Lower leg skin (tissue), 4 donors: ENCODE measurements around the gene NPAS2. TPM values are rescaled to one million over a fixed set of nuclear protein-coding genes. Genes with fewer than 3 reads are reported as not detected.

Experiments used
- DNase-seq, 2 donors: peaks; one replicate each; pipeline ENCODE4 v3.0.0-alpha.2; 2019; ENCODE audit warnings: low spot score in 2 of 2
- H3K4me3 ChIP-seq: fragments of 200-600 bp; sonication (generic); 2 replicates; pipeline ENCODE4 v1.5.1; 2017; ENCODE audit warnings: mild to moderate bottlenecking, low read depth; ENCODE audit not compliant: poor library complexity, severe bottlenecking
- POLR2A ChIP-seq, 2 donors: fragments of 450-650 bp; IDR thresholded peaks; one replicate each; pipeline ENCODE4 v1.6.1; 2016 to 2017; ENCODE audit warnings: antibody characterized with exemption in 2 of 2, mild to moderate bottlenecking in 1 of 2, moderate library complexity in 1 of 2
- WGBS, 2 donors: methylation state at CpG; one replicate each; pipeline ENCODE4 v1.1.5; 2018; 5-methylcytosine and 5-hydroxymethylcytosine counted together
- intact Hi-C: fragments of 100-400 bp; cut with DNase I; formaldehyde crosslinking; loops from one replicate; pipeline ENCODE4 v1.15.0; 2023; ENCODE audit warnings: low total_unique reads
- total RNA-seq, 4 donors: library from RNA; depleted of rRNA; stranded (reverse); fragments of >200 nt; gene quantifications; one replicate each; pipeline ENCODE4 v1.1.0, GENCODE V29; 2016
- TF ChIP-seq, protein P1 (sequence below), 3 donors: fragments of 450-650 bp; IDR thresholded peaks; one replicate each; pipeline ENCODE4 v1.5.1; 2016; ENCODE audit warnings: antibody characterized with exemption in 3 of 3, mild to moderate bottlenecking in 3 of 3, moderate library complexity in 2 of 3

The NPAS2 gene
- total RNA-seq, 4 donors from 2014 or later, result 58.0 to 75.5 (median 62.1) TPM

GRCh38 chr2:100963026-100963375 is 143.1 kb downstream of the NPAS2 start:
- H3K4me3 ChIP-seq, result no peak overlapping the region
- intact Hi-C loops, result no loop called here
- TF ChIP-seq POLR2A (IDR thresholded peaks at IDR 0.05), result no peak
- TF ChIP-seq, protein P1, sequence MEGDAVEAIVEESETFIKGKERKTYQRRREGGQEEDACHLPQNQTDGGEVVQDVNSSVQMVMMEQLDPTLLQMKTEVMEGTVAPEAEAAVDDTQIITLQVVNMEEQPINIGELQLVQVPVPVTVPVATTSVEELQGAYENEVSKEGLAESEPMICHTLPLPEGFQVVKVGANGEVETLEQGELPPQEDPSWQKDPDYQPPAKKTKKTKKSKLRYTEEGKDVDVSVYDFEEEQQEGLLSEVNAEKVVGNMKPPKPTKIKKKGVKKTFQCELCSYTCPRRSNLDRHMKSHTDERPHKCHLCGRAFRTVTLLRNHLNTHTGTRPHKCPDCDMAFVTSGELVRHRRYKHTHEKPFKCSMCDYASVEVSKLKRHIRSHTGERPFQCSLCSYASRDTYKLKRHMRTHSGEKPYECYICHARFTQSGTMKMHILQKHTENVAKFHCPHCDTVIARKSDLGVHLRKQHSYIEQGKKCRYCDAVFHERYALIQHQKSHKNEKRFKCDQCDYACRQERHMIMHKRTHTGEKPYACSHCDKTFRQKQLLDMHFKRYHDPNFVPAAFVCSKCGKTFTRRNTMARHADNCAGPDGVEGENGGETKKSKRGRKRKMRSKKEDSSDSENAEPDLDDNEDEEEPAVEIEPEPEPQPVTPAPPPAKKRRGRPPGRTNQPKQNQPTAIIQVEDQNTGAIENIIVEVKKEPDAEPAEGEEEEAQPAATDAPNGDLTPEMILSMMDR (IDR thresholded peaks at IDR 0.05), result no peak
- 89 to 93% methylated on average over 4 of the region's 4 CpGs for whole genome bisulfite sequencing, 2 donors
- no peak for DNase-seq

DNA sequence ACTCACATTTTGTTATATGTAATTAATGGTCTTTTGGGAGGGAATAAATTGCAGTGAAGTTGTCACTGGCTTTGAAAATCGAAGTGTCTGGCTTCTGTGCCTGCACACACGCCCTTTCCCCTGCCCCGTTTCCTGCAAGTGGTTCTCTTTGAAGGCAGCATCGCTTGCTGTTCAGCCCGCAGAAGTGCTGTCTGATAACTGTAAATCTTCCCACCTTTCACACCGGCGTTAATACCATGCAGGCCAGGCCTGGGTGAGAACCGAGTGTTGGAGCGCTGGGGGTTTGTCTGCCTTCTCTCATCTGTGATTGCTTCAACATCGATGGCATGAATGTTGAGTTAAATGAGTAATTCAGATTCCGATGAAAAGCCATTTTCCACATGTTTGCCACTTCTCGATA is 144.3 kb downstream of the NPAS2 start:
- WGBS, 2 donors, result 58 to 61% methylated on average over 12 of the region's 12 CpGs
- H3K4me3 ChIP-seq, result no peak overlapping the region
- no peak for DNase-seq
- intact Hi-C loops, result no loop called here
- no peak for TF ChIP-seq POLR2A (IDR thresholded peaks at IDR 0.05)
- TF ChIP-seq, protein P1 (IDR thresholded peaks at IDR 0.05), result no peak

DNA sequence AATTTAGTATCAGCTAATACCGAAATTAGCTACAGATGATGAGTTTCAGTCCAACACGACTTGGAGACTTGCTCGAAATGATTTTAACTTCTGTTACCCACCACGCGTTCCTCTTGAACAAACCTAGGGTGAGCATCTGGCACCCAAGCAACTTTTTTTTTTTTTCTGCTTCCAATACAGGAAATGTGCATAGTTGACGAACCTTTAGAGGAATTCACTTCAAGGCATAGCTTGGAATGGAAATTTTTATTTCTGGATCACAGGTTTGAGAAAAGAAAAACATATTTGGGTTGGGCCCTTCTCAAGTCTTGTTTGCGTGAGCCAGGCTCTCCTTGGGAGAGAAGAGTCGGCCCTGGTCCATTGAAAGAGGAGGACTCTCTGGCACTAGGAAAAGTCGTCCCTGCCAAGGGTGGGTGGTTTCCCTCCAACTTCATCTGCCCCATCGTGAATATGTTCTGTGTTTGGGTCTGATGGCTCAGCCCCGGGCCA is 144.8 kb downstream of the NPAS2 start:
- no peak for DNase-seq
- intact Hi-C loops, result no loop called here

DNA sequence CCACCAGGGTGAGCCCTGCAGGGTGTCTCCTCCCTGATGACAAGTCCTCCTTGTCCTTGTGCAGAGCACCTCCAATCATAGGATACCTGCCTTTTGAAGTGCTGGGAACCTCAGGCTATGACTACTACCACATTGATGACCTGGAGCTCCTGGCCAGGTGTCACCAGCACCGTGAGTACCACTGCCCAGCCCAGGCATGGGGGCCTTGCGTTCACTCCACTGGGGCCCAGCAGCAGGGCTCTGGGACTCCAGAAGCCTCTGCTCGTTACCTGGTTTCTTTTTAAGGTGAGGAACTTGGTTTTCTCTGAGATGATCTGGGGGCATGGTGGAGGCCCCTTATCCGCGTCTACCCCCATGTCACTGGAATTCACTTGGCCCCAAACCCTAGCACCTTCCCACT is 145.7 kb downstream of the NPAS2 start:
- no peak overlapping the region for H3K4me3 ChIP-seq
- DNase-seq, result no peak
- TF ChIP-seq, protein P1 (IDR thresholded peaks at IDR 0.05), result no peak
- TF ChIP-seq POLR2A (IDR thresholded peaks at IDR 0.05), result no peak
- intact Hi-C loops, result no loop called here
- 94 to 95% methylated on average over 5 of the region's 5 CpGs for WGBS, 2 donors

More for the DNA sequence above, 144.8 kb downstream of the NPAS2 start:
- H3K4me3 ChIP-seq, result no peak overlapping the region
- TF ChIP-seq, protein P1 (IDR thresholded peaks at IDR 0.05), result no peak
- no peak for TF ChIP-seq POLR2A (IDR thresholded peaks at IDR 0.05)
- 51% methylated on average over 11 of the region's 11 CpGs for WGBS, 2 donors

DNA sequence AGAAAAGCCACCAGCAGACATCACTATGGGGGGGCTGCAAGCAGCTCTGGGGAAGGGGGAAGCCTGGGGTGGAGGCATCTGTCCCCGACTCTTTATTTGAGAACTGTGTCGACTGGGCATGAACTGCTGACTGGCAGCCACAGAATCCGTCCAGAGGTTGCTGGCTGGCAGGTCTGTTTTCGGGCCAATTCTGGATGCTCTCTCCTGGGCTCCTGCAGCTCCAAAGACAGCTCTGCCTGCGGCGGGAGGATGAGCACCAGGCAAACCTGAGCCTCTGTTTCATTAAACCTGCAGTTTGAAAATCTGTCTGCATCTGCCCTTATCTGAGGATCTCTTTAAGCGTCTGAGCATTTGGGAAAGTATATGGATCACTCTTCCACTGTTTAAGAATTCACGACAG is 147.8 kb downstream of the NPAS2 start:
- TF ChIP-seq POLR2A (IDR thresholded peaks at IDR 0.05), result no peak
- TF ChIP-seq, protein P1 (IDR thresholded peaks at IDR 0.05), result no peak
- intact Hi-C loops, result no loop called here
- WGBS, 2 donors, result 92 to 93% methylated on average over 8 of the region's 8 CpGs
- H3K4me3 ChIP-seq, result no peak overlapping the region
- DNase-seq, result no peak
